Natural killer cell (primary cell): ENCODE measurements around the gene PCDHB16. TPM values are rescaled to one million over a fixed set of nuclear protein-coding genes. Genes with fewer than 3 reads are reported as not detected.
"Not testable (repeated sequence)": the region's sequence is repeated elsewhere in the genome, so short reads cannot be mapped to it uniquely, and the experiment has no call there.

Experiments
- ATAC-seq, 3 donors: fragments of 150-1000 bp in 2 of 3; fragments of 200-7000 bp in 1 of 3; cut with Tn5 transposase; 1 replicate in 1 of 3; 2 replicates in 2 of 3; pipeline ENCODE4 v1.10.0; 2021; ENCODE audit warnings: mild to moderate bottlenecking in 2 of 3, moderate library complexity in 2 of 3
- DNase-seq, 2 donors: peaks; one replicate each; pipeline versions ENCODE4 v3.0.0 to v3.0.0-alpha.2; 2013 to 2021; ENCODE audit warnings: mixed read lengths in 1 of 2
- H3K27ac ChIP-seq: one replicate; pipeline ENCODE4 v1.5.1; 2013; ENCODE audit warnings: mild to moderate bottlenecking, low read length
- H3K27me3 ChIP-seq: one replicate; pipeline ENCODE4 v1.6.1; 2013; ENCODE audit warnings: low read length; ENCODE audit not compliant: control insufficient read depth, insufficient read depth
- H3K36me3 ChIP-seq: one replicate; pipeline ENCODE4 v1.6.1; 2013; ENCODE audit warnings: low read length; ENCODE audit not compliant: control insufficient read depth, insufficient read depth
- H3K4me1 ChIP-seq: one replicate; pipeline ENCODE4 v1.6.1; 2013; ENCODE audit warnings: low read length; ENCODE audit not compliant: control insufficient read depth, insufficient read depth
- H3K4me3 ChIP-seq: one replicate; pipeline ENCODE4 v1.5.1; 2013; ENCODE audit warnings: low read length
- H3K9me3 ChIP-seq: one replicate; pipeline ENCODE4 v1.6.1; 2013; ENCODE audit warnings: low read length; ENCODE audit not compliant: control insufficient read depth, insufficient read depth
- H3K27ac Mint-ChIP-seq, 2 donors: one replicate each; pipeline ENCODE4 v1.8.0; 2022; ENCODE audit warnings: mild to moderate bottlenecking in 2 of 2, mixed read lengths in 2 of 2, moderate library complexity in 1 of 2
- H3K27me3 Mint-ChIP-seq, 2 donors: one replicate each; pipeline ENCODE4 v1.8.0; 2022; ENCODE audit warnings: low read depth in 2 of 2, mixed read lengths in 2 of 2
- H3K36me3 Mint-ChIP-seq: one replicate; pipeline ENCODE4 v1.8.0; 2022; ENCODE audit warnings: mixed read lengths
- H3K4me1 Mint-ChIP-seq, 2 donors: one replicate each; pipeline ENCODE4 v1.8.0; 2022; ENCODE audit warnings: mixed read lengths in 2 of 2
- H3K4me3 Mint-ChIP-seq: one replicate; pipeline ENCODE4 v1.8.0; 2022; ENCODE audit warnings: mild to moderate bottlenecking, moderate library complexity, mixed read lengths
- H3K9me3 Mint-ChIP-seq, 2 donors: one replicate each; pipeline ENCODE4 v1.8.0; 2022; ENCODE audit warnings: mixed read lengths in 2 of 2
- CTCF ChIP-seq: fragments of 200-600 bp; IDR thresholded peaks from one replicate; pipeline ENCODE4 v1.8.0; 2022; ENCODE audit warnings: antibody characterized with exemption
- WGBS: methylation state at CpG from one replicate; pipeline ENCODE4 v1.1.7; 2013; ENCODE audit warnings: missing lambda C conversion rate; ENCODE audit not compliant: insufficient coverage; 5-methylcytosine and 5-hydroxymethylcytosine counted together
- intact Hi-C: fragments of 100-400 bp; cut with micrococcal nuclease; formaldehyde crosslinking; loops from one replicate; pipeline ENCODE4 v1.14.2; 2022
- total RNA-seq, 4 donors: library from RNA; stranded (reverse); fragments of 120-200 nt in 1 of 4; gene quantifications; one replicate each; pipeline versions ENCODE4 v1.2.3 to v1.2.4, GENCODE V29; 2013 to 2022

PCDHB16 gene
- total RNA-seq, 3 donors from 2014 or later (not counting 1 experiment from before 2014, with no cell fraction given), result not detected

GRCh38 chr5:141186897-141187512, 4.8 kb downstream of the PCDHB16 start, which contains the start of gene PCDHB9:
TSS of gene PCDHB9 (plus strand) at chr5:141187161. CDS start at chr5:141187319, 158 bp downstream.
- intact Hi-C loops, result no loop called here
- Histone ChIP-seq H3K36me3 (no peaks in the 10 kb centered on the region), H3K27ac (no peak within 1 kb of the TSS), H3K4me1 (no peaks in the 10 kb centered on the region), H3K9me3 (no peaks in the 10 kb centered on the region), H3K4me3 (no peak within 1 kb of the TSS), H3K27me3 (peaks cover 2% of the 10 kb centered on the region)
- Mint-ChIP-seq H3K9me3 (peaks cover 10 to 13% of the 10 kb centered on the region in 2 donors), H3K27me3 (peaks cover 37% of the 10 kb centered on the region in 2 donors), H3K4me3 (peak within 1 kb of the TSS; percentile 0), H3K27ac (no peak within 1 kb of the TSS), H3K36me3 (peaks cover 32% of the 10 kb centered on the region), H3K4me1 (peaks cover 0 to 6% of the 10 kb centered on the region in 2 donors)
- ATAC-seq, result no peak
- DNase-seq, result peak in 1 of 2 donors; percentile 52
- no peak for TF ChIP-seq CTCF
- WGBS, result 21% methylated on average over 7 of the region's 9 CpGs

DNA sequence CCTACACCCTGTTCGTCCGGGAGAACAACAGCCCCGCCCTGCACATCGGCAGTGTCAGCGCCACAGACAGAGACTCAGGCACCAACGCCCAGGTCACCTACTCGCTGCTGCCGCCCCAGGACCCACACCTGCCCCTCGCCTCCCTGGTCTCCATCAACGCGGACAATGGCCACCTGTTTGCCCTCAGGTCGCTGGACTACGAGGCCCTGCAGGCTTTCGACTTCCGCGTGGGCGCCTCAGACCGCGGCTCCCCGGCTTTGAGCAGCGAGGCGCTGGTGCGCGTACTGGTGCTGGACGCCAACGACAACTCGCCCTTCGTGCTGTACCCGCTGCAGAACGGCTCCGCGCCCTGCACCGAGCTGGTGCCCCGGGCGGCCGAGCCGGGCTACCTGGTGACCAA, 6.5 kb downstream of the PCDHB16 start:
- H3K27me3 ChIP-seq, H3K9me3 ChIP-seq, H3K4me3 Mint-ChIP-seq, H3K4me1 Mint-ChIP-seq, intact Hi-C loops, H3K36me3 ChIP-seq, ATAC-seq, H3K4me3 ChIP-seq, H3K27ac ChIP-seq, H3K4me1 ChIP-seq, DNase-seq, H3K27ac Mint-ChIP-seq: not testable (repeated sequence)
- peaks cover 8 to 15% of the 10 kb centered on the region in 2 donors for H3K9me3 Mint-ChIP-seq
- H3K36me3 Mint-ChIP-seq, result peaks cover 26% of the 10 kb centered on the region
- peaks cover 28 to 36% of the 10 kb centered on the region in 2 donors for H3K27me3 Mint-ChIP-seq
- 37% methylated on average over 16 of the region's 37 CpGs for WGBS

DNA sequence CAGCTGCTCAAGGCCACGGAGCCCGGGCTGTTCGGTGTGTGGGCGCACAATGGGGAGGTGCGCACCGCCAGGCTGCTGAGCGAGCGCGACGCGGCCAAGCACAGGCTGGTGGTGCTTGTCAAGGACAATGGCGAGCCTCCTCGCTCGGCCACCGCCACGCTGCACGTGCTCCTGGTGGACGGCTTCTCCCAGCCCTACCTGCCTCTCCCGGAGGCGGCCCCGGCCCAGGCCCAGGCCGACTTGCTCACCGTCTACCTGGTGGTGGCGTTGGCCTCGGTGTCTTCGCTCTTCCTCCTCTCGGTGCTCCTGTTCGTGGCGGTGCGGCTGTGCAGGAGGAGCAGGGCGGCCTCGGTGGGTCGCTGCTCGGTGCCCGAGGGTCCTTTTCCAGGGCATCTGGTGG, 6.9 kb downstream of the PCDHB16 start:
- H3K4me3 ChIP-seq, H3K27me3 ChIP-seq, H3K27ac ChIP-seq, H3K4me3 Mint-ChIP-seq, H3K4me1 ChIP-seq, DNase-seq, H3K36me3 ChIP-seq, intact Hi-C loops, H3K9me3 ChIP-seq, H3K27ac Mint-ChIP-seq, ATAC-seq, H3K4me1 Mint-ChIP-seq: not testable (repeated sequence)
- H3K36me3 Mint-ChIP-seq, result peaks cover 26% of the 10 kb centered on the region
- H3K9me3 Mint-ChIP-seq, result peaks cover 8 to 15% of the 10 kb centered on the region in 2 donors
- peaks cover 28 to 36% of the 10 kb centered on the region in 2 donors for H3K27me3 Mint-ChIP-seq
- WGBS, result 43% methylated on average over 30 of the region's 35 CpGs

GRCh38 chr5:141192110-141192725, 10.0 kb downstream of the PCDHB16 start, which contains the start of gene PCDHB10:
TSS of gene PCDHB10 (plus strand) at chr5:141192353. CDS start at chr5:141192553, 200 bp downstream.
- Mint-ChIP-seq H3K36me3 (peaks cover 15% of the 10 kb centered on the region), H3K9me3 (peaks cover 8 to 21% of the 10 kb centered on the region in 2 donors), H3K27me3 (peaks cover 14 to 26% of the 10 kb centered on the region in 2 donors), H3K4me3 (no peak within 1 kb of the TSS), H3K27ac (no peak within 1 kb of the TSS), H3K4me1 (peaks cover 0 to under 1% of the 10 kb centered on the region in 2 donors)
- H3K27me3 ChIP-seq, result no peaks in the 10 kb centered on the region
- peaks cover 2% of the 10 kb centered on the region for H3K9me3 ChIP-seq
- intact Hi-C loops, result no loop called here
- no peak within 1 kb of the TSS for H3K4me3 ChIP-seq
- no peaks in the 10 kb centered on the region for H3K4me1 ChIP-seq
- 14% methylated on average over 8 of the region's 10 CpGs for WGBS
- H3K27ac ChIP-seq, result no peak within 1 kb of the TSS
- no peak for TF ChIP-seq CTCF
- no peaks in the 10 kb centered on the region for H3K36me3 ChIP-seq
- ATAC-seq (no peak), DNase-seq (peak in 1 of 2 donors; percentile 23)

DNA sequence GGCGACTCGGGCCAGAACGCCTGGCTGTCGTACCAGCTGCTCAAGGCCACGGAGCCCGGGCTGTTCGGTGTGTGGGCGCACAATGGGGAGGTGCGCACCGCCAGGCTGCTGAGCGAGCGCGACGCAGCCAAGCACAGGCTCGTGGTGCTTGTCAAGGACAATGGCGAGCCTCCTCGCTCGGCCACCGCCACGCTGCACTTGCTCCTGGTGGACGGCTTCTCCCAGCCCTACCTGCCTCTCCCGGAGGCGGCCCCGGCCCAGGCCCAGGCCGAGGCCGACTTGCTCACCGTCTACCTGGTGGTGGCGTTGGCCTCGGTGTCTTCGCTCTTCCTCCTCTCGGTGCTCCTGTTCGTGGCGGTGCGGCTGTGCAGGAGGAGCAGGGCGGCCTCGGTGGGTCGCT, 12.1 kb downstream of the PCDHB16 start:
- H3K36me3 Mint-ChIP-seq, H3K27ac ChIP-seq, H3K9me3 ChIP-seq, H3K36me3 ChIP-seq, H3K27me3 ChIP-seq, H3K4me1 ChIP-seq, ATAC-seq, H3K27ac Mint-ChIP-seq, DNase-seq, H3K4me1 Mint-ChIP-seq, H3K4me3 Mint-ChIP-seq, intact Hi-C loops, H3K4me3 ChIP-seq: not testable (repeated sequence)
- Mint-ChIP-seq H3K9me3 (peaks cover 13 to 22% of the 10 kb centered on the region in 2 donors), H3K27me3 (peaks cover 0 to 32% of the 10 kb centered on the region in 2 donors)
- WGBS, result 28% methylated on average over 12 of the region's 37 CpGs
